Hematopoietic multipotent progenitor cell treated with erythropoietin and hydrocortisone succinate and interleukin-3 and kit ligand, for 17 days (in vitro differentiated cells): ENCODE results near the gene LDLRAP1.

Experiments used
- DNase-seq: peaks from one replicate; pipeline ENCODE4 v3.0.0-alpha.2; 2015; ENCODE audit warnings: low spot score

The LDLRAP1 gene

GRCh38 chr1:25562928-25563283, 19.5 kb downstream of the LDLRAP1 start:
- DNase-seq, result no peak

- no peak for DNase-seq
Measured at GRCh38 chr1:25563330-25564215, 20.2 kb downstream of the LDLRAP1 start.

GRCh38 chr1:25564777-25565574, 21.6 kb downstream of the LDLRAP1 start:
- no peak for DNase-seq

GRCh38 chr1:25565626-25566025, 22.2 kb downstream of the LDLRAP1 start:
- DNase-seq, result no peak

- no peak for DNase-seq
Measured at GRCh38 chr1:25566176-25566729, 22.8 kb downstream of the LDLRAP1 start.

- no peak for DNase-seq
Measured at GRCh38 chr1:25566730-25567341, 23.4 kb downstream of the LDLRAP1 start.

- DNase-seq, result no peak
Measured at GRCh38 chr1:25567710-25568089, 24.3 kb downstream of the LDLRAP1 start.

- DNase-seq, result no peak
Measured at GRCh38 chr1:25568090-25568833, 24.9 kb downstream of the LDLRAP1 start.

GRCh38 chr1:25568834-25569596, 25.6 kb downstream of the LDLRAP1 start:
- no peak for DNase-seq

- DNase-seq, result no peak
Measured at GRCh38 chr1:25569597-25570396, 26.4 kb downstream of the LDLRAP1 start.

- no peak for DNase-seq
Measured at GRCh38 chr1:25570798-25571521, 27.6 kb downstream of the LDLRAP1 start.

GRCh38 chr1:25571522-25571970, 28.1 kb downstream of the LDLRAP1 start:
- no peak for DNase-seq

GRCh38 chr1:25572107-25572506, 28.7 kb downstream of the LDLRAP1 start:
- DNase-seq, result no peak

- no peak for DNase-seq
Measured at GRCh38 chr1:25572708-25573590, 29.5 kb downstream of the LDLRAP1 start.

GRCh38 chr1:25573591-25573930, 30.2 kb downstream of the LDLRAP1 start:
- no peak for DNase-seq

- DNase-seq, result no peak
Measured at GRCh38 chr1:25573961-25574360, 30.6 kb downstream of the LDLRAP1 start.

- no peak for DNase-seq
Measured at GRCh38 chr1:25575191-25575590, 31.8 kb downstream of the LDLRAP1 start.

- DNase-seq, result no peak
Measured at GRCh38 chr1:25576459-25577133, 33.2 kb downstream of the LDLRAP1 start.
